Kidney (tissue), 14 donors: Measurements from ENCODE around the gene METTL9. TPM values are rescaled to one million over a fixed set of nuclear protein-coding genes. Genes with fewer than 3 reads are reported as not detected.
A peak's percentile ranks its signal among the peaks of the same experiment; 100 is the strongest.

ENCODE experiments used
- DNase-seq, 5 donors: peaks; one replicate each; pipeline ENCODE4 v3.0.0-alpha.2; 2013 to 2020
- FAIRE-seq: peaks from 2 replicates; lab custom pipeline; 2012; peaks lifted over from hg19 to GRCh38; lab: Jason Lieb, UNC
- H3K27ac ChIP-seq, 2 donors: one replicate each; pipeline ENCODE4 v1.7.0; 2013; ENCODE audit warnings: low read depth in 2 of 2, low read length in 2 of 2, inconsistent platforms in 1 of 2
- H3K27me3 ChIP-seq: one replicate; pipeline ENCODE4 v1.7.1; 2013; ENCODE audit warnings: low read length, inconsistent platforms; ENCODE audit not compliant: control insufficient read depth, insufficient read depth
- H3K36me3 ChIP-seq, 3 donors: one replicate each; pipeline versions ENCODE4 v1.7.0 to v1.7.1; 2013; ENCODE audit warnings: low read length in 3 of 3, control low read depth in 1 of 3, inconsistent platforms in 1 of 3; ENCODE audit not compliant: insufficient read depth in 3 of 3, control insufficient read depth in 2 of 3
- H3K4me1 ChIP-seq, 3 donors: one replicate each; pipeline versions ENCODE4 v1.7.0 to v1.7.1; 2013; ENCODE audit warnings: low read length in 3 of 3, inconsistent platforms in 1 of 3, low read depth in 1 of 3; ENCODE audit not compliant: control insufficient read depth in 2 of 3, insufficient read depth in 2 of 3
- H3K4me3 ChIP-seq, 3 donors: one replicate each; pipeline versions ENCODE4 v1.7.0 to v1.8.1; 2013; ENCODE audit warnings: low read length in 3 of 3, control low read depth in 1 of 3, inconsistent platforms in 1 of 3
- H3K9ac ChIP-seq, 3 donors: one replicate each; pipeline versions ENCODE4 v1.7.0 to v1.7.1; 2013; ENCODE audit warnings: low read length in 3 of 3, control low read depth in 1 of 3, inconsistent platforms in 1 of 3
- H3K9me3 ChIP-seq, 3 donors: one replicate each; pipeline versions ENCODE4 v1.7.0 to v1.7.1; 2013; ENCODE audit warnings: low read length in 3 of 3, control low read depth in 1 of 3, inconsistent platforms in 1 of 3; ENCODE audit not compliant: control insufficient read depth in 2 of 3, insufficient read depth in 1 of 3
- intact Hi-C: fragments of 100-400 bp; cut with DNase I; formaldehyde crosslinking; loops from one replicate; pipeline ENCODE4 v1.11.1; 2022
- polyA plus RNA-seq: library from polyadenylated mRNA; stranded (reverse); fragments of 350-450 nt; fragmentation: Illumina TruSeq; extraction: RNeasy Lipid Tissue Mini Kit (QIAGEN cat#74804); gene quantifications from one replicate; pipeline ENCODE4 v1.2.3, GENCODE V29; 2014; ENCODE audit warnings: low read depth, low replicate concordance; ENCODE audit not compliant: insufficient read depth
- total RNA-seq: library from RNA; stranded (reverse); fragmentation: NEBNext Ultra II Directional; extraction: Animal tissue kit (Norgen Biotek cat#: 25700); gene quantifications from one replicate; pipeline ENCODE4 v1.2.1, GENCODE V29; 2021
- TF ChIP-seq, protein P1 (sequence below): IDR thresholded peaks from 3 replicates; pipeline ENCODE4 v1.5.1; 2012; ENCODE audit warnings: mild to moderate bottlenecking, moderate library complexity, borderline replicate concordance; ENCODE audit not compliant: insufficient read depth; ENCODE audit errors: extremely low read depth
- donor health status: control.
- donor health status: control.
- donor health status: control.
- donor health status: control.
- donor health status: control.
- donor health status: DM: yes; HTN: yes; CAD: no.
- donor health status: Normal renal cell carcinoma (clear cell type).

Gene METTL9
- total and polyA plus RNA-seq, 2 donors from 2014 or later: 129 to 193 TPM

GRCh38 chr16:21618281-21618680, 18.9 kb downstream of the METTL9 start:
- Histone ChIP-seq H3K27ac (no peak overlapping the region), H3K27me3 (no peaks in the 10 kb centered on the region), H3K36me3 (peaks cover 0 to 10% (median 2%) of the 10 kb centered on the region in 3 donors), H3K4me3 (no peak overlapping the region), H3K9me3 (no peaks in the 10 kb centered on the region), H3K9ac (no peak overlapping the region), H3K4me1 (peaks cover 0 to 20% (median 11%) of the 10 kb centered on the region in 3 donors)
- TF ChIP-seq, protein P1, sequence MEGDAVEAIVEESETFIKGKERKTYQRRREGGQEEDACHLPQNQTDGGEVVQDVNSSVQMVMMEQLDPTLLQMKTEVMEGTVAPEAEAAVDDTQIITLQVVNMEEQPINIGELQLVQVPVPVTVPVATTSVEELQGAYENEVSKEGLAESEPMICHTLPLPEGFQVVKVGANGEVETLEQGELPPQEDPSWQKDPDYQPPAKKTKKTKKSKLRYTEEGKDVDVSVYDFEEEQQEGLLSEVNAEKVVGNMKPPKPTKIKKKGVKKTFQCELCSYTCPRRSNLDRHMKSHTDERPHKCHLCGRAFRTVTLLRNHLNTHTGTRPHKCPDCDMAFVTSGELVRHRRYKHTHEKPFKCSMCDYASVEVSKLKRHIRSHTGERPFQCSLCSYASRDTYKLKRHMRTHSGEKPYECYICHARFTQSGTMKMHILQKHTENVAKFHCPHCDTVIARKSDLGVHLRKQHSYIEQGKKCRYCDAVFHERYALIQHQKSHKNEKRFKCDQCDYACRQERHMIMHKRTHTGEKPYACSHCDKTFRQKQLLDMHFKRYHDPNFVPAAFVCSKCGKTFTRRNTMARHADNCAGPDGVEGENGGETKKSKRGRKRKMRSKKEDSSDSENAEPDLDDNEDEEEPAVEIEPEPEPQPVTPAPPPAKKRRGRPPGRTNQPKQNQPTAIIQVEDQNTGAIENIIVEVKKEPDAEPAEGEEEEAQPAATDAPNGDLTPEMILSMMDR: no peak
- DNase-seq (no peak), FAIRE-seq (no peak)
- intact Hi-C loops: no loop called here

DNA sequence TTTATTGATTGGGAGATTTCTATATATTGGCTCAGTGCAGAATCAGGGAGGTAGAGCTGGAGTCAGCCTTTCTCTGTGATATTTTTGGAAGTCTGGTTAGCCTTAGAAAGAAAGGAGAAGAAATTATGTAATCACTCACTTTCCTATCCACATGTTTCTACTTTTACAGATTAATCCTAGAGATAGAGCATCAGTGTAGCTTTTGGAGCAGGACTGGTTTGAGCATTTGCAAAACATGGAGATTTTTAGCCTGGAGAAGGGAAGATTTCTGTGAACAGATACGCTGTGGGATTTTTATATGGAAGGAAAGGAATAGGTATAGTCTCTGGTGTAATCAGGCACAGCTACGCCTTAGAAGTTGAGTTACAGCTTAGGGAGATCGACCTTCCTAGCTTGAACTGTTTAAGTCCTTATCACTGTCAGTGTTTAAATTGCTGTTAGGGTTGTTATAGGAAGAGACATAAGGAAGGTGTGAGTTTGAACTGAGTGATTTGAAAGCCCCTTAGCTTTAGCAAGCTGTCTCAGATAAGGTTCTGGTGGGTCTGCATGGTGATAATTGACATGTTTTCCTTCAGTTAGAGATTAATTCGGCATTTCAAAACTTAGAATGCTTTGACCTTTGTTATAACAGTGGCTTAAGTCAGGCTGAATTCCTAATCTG, 20.5 kb downstream of the METTL9 start:
- no peak overlapping the region for H3K4me3 ChIP-seq
- intact Hi-C loops: no loop called here
- peak overlapping the region in 1 of 3 donors; percentile 43 for H3K9ac ChIP-seq
- FAIRE-seq: no peak
- no peaks in the 10 kb centered on the region for H3K9me3 ChIP-seq
- peak overlapping the region; percentile 24 to 35 for H3K27ac ChIP-seq
- peaks cover 0 to 20% (median 13%) of the 10 kb centered on the region in 3 donors for H3K4me1 ChIP-seq
- H3K36me3 ChIP-seq: peaks cover 0 to 10% (median 2%) of the 10 kb centered on the region in 3 donors
- no peaks in the 10 kb centered on the region for H3K27me3 ChIP-seq
- DNase-seq: no peak
- TF ChIP-seq, protein P1: no peak

- FAIRE-seq: no peak
Observed at GRCh38 chr16:21620592-21620991, 21.2 kb downstream of the METTL9 start.

More at GRCh38 chr16:21620592-21620991, 21.2 kb downstream of the METTL9 start:
- H3K4me1 ChIP-seq: peaks cover 0 to 20% (median 12%) of the 10 kb centered on the region in 3 donors
- TF ChIP-seq, protein P1: no peak
- no peak for DNase-seq
- H3K9me3 ChIP-seq: no peaks in the 10 kb centered on the region
- H3K27me3 ChIP-seq: no peaks in the 10 kb centered on the region
- intact Hi-C loops: no loop called here
- H3K4me3 ChIP-seq: no peak overlapping the region
- H3K9ac ChIP-seq: no peak overlapping the region
- no peak overlapping the region for H3K27ac ChIP-seq
- peaks cover 0 to 10% (median 2%) of the 10 kb centered on the region in 3 donors for H3K36me3 ChIP-seq
